ENCODE results near the gene FOXO1. TPM values are rescaled to one million over a fixed set of nuclear protein-coding genes. Genes with fewer than 3 reads are reported as not detected.

FOXO1 gene
- total and polyA plus RNA-seq, 2 experiments from 2014 or later = 10.5 to 14.0 TPM

DNA sequence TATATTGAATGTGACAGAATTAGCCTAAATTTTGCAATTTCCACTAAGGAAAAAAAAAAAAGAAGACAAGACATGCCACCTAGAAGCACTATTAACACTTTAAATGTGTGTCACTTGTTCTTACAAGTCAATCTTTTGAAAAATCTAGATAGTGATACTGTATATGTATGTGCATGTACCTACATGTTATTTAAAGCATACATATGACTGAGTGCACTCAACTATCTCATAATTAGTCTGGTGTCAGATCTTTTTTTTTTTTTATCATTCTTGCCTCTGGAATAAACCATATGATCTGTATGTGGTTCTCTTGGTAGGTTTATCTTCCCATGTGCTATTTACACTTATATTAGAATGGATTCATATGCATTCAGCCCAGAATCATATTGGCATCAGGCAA, 62.3 kb downstream of the FOXO1 start:
- H3K36me3 ChIP-seq = no peaks in the 10 kb centered on the region
- H3K27ac ChIP-seq = no peak overlapping the region
- no peaks in the 10 kb centered on the region for H3K9me3 ChIP-seq (ENCODE audit: low read depth)
- no peak overlapping the region for H3K4me3 ChIP-seq
- DNase-seq (ENCODE audit: low read depth in 1 of 2, low spot score in 1 of 2) = no peak
- H3K27me3 ChIP-seq = no peaks in the 10 kb centered on the region
- TF ChIP-seq, protein P1, sequence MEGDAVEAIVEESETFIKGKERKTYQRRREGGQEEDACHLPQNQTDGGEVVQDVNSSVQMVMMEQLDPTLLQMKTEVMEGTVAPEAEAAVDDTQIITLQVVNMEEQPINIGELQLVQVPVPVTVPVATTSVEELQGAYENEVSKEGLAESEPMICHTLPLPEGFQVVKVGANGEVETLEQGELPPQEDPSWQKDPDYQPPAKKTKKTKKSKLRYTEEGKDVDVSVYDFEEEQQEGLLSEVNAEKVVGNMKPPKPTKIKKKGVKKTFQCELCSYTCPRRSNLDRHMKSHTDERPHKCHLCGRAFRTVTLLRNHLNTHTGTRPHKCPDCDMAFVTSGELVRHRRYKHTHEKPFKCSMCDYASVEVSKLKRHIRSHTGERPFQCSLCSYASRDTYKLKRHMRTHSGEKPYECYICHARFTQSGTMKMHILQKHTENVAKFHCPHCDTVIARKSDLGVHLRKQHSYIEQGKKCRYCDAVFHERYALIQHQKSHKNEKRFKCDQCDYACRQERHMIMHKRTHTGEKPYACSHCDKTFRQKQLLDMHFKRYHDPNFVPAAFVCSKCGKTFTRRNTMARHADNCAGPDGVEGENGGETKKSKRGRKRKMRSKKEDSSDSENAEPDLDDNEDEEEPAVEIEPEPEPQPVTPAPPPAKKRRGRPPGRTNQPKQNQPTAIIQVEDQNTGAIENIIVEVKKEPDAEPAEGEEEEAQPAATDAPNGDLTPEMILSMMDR (IDR thresholded peaks at IDR 0.05; ENCODE audit: low read depth, low read length) = no peak
- peaks cover 7% of the 10 kb centered on the region for H3K4me1 ChIP-seq (ENCODE audit: low read depth)

DNA sequence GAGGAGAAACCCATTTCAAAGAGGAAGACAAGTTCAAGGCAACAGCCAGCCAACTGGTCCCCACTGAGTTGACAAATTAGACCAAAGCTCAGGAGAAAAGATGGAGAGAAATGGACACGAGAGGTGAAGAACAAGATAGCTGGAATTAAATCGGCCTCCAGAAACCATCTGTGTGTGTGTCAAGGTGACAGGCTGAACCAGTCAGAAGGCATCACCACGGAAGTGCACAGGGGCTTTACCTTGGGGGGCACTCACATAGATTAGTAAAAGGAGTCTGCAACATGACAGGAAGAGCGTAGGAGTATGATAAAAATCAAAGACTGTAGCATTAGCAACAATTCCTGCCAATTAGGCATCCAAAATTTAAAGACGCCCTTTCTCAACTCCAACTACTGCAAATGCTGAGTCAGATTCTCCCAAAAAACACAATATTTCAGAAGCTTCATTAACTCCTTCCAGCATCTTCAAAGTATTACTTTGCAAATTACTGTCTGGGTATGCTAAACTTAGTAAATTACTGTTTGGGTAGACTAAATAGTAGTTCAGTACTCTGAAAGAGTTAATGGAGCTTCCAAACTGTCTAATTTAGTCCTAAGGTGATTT, 66.2 kb downstream of the FOXO1 start:
- H3K4me1 ChIP-seq (ENCODE audit: low read depth) = peaks cover under 1% of the 10 kb centered on the region
- H3K9me3 ChIP-seq (ENCODE audit: low read depth) = no peaks in the 10 kb centered on the region
- TF ChIP-seq, protein P1 (IDR thresholded peaks at IDR 0.05; ENCODE audit: low read depth, low read length) = no peak

DNA sequence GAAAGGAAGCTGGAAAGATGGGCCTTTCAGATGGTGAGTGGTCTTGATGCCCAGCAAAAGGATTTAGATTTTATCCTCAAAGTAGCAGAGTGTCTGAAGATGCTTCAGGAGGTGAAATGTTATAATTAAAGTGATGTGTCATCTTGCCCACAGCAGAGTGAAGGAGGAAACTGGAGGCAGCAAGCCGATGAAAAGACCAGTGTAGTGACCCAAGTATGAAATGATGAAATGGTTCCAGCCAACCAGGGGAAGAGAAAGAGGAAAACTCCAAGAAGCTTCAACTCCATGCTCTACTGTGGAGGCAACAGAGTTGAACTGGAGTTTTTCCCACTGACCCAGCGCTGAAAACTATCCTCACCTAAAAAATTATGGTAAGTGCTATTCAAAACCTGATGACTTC, 66.7 kb downstream of the FOXO1 start:
- no peaks in the 10 kb centered on the region for H3K36me3 ChIP-seq
- no peaks in the 10 kb centered on the region for H3K4me1 ChIP-seq (ENCODE audit: low read depth)
- no peak overlapping the region for H3K27ac ChIP-seq
- no peak overlapping the region for H3K4me3 ChIP-seq
- H3K27me3 ChIP-seq = no peaks in the 10 kb centered on the region
- no peaks in the 10 kb centered on the region for H3K9me3 ChIP-seq (ENCODE audit: low read depth)
- TF ChIP-seq, protein P1 (IDR thresholded peaks at IDR 0.05; ENCODE audit: low read depth, low read length) = no peak
- no peak for DNase-seq (ENCODE audit: low read depth in 1 of 2, low spot score in 1 of 2)

More for the DNA sequence above, 66.2 kb downstream of the FOXO1 start:
- H3K27me3 ChIP-seq = no peaks in the 10 kb centered on the region
- H3K4me3 ChIP-seq = no peak overlapping the region
- no peaks in the 10 kb centered on the region for H3K36me3 ChIP-seq
- no peak for DNase-seq (ENCODE audit: low read depth in 1 of 2, low spot score in 1 of 2)
- H3K27ac ChIP-seq = no peak overlapping the region

DNA sequence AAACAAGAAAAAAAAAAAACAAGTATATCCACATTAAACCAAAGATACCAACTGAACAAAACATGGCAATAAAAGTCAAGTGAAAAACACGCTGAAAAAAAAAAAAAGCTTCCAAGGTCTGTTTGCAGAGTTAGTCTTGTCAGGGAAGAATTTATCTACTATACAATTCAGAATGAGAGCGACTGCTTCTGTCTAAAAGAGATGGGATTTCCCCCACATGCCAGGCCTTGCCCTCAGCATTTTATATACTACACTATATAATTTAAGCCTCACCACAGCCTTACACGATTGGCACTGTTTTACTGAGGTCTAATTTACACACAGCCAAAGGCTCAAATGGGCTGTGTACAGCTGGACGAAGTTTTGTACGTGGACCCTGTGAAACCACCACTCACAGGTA, 67.3 kb downstream of the FOXO1 start:
- no peak overlapping the region for H3K27ac ChIP-seq
- H3K9me3 ChIP-seq (ENCODE audit: low read depth) = no peaks in the 10 kb centered on the region
- H3K36me3 ChIP-seq = no peaks in the 10 kb centered on the region
- no peak overlapping the region for H3K4me3 ChIP-seq
- no peak for DNase-seq (ENCODE audit: low read depth in 1 of 2, low spot score in 1 of 2)
- H3K27me3 ChIP-seq = no peaks in the 10 kb centered on the region
- no peaks in the 10 kb centered on the region for H3K4me1 ChIP-seq (ENCODE audit: low read depth)
- TF ChIP-seq, protein P1 (IDR thresholded peaks at IDR 0.05; ENCODE audit: low read depth, low read length) = no peak

DNA sequence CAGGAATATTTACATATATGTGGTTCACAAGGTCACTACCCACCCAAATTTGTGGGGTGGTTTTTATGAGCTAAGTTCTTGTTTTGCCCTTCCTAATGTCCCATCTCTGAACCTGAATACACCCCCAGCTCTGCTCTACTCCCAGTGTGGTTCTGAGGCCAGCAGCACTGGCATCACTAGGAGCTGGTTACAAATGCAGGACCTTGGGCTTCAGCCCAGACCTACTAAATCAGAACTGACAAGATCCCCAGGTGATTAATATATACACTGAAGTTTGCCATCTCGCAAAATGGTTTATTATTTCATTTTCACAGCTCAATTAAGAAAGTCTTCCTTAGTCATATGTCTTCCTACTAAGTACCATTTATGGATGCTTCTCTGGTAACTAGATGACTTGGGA, 67.9 kb downstream of the FOXO1 start:
- TF ChIP-seq, protein P1 (IDR thresholded peaks at IDR 0.05; ENCODE audit: low read depth, low read length) = no peak
- Histone ChIP-seq H3K27ac (no peak overlapping the region), H3K9me3 (ENCODE audit: low read depth) (no peaks in the 10 kb centered on the region), H3K4me3 (no peak overlapping the region), H3K36me3 (no peaks in the 10 kb centered on the region), H3K27me3 (no peaks in the 10 kb centered on the region), H3K4me1 (ENCODE audit: low read depth) (no peaks in the 10 kb centered on the region)
- no peak for DNase-seq (ENCODE audit: low read depth in 1 of 2, low spot score in 1 of 2)
